Measurements from ENCODE around the gene LRRIQ3. TPM values are rescaled to one million over a fixed set of nuclear protein-coding genes. Genes with fewer than 3 reads are reported as not detected.

The LRRIQ3 gene
- total RNA-seq, 2 donors from 2014 or later, result 0.26 TPM; not detected in 1

DNA sequence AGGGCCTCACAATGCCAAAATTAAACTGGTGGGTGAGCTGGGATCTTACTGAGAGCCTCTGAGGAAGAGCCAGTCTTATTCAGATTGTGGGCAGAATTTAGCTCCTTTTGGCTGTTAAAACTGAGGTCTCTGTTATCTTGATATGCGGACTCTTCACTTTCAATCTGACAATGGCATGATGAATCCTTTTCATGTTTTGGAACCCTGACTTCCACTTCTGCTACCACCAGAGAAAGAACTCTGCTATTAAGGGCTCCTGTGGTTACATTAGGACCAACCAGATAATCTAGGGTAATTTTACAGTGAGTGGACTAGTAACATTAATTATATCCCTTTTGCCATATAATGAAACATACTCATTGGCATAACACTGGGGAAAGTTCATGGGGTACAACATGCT, 219.0 kb downstream of the LRRIQ3 start:
- 76 to 88% methylated on average over 1 of the region's 1 CpG for WGBS, 2 donors
- Histone ChIP-seq H3K4me3 (no peak overlapping the region), H3K36me3 (replicated peaks in 1 of 2; ENCODE audit: insufficient read depth in 1 of 2, low read depth in 2 of 2) (no peaks in the 10 kb centered on the region), H3K4me1 (no peaks in the 10 kb centered on the region), H3K9me3 (no peaks in the 10 kb centered on the region), H3K27me3 (no peaks in the 10 kb centered on the region), H3K27ac (no peak overlapping the region)
- no peak for DNase-seq
- intact Hi-C loops (cut with DNase I), result no loop called here
- no peak for ATAC-seq
- TF ChIP-seq, protein P1, sequence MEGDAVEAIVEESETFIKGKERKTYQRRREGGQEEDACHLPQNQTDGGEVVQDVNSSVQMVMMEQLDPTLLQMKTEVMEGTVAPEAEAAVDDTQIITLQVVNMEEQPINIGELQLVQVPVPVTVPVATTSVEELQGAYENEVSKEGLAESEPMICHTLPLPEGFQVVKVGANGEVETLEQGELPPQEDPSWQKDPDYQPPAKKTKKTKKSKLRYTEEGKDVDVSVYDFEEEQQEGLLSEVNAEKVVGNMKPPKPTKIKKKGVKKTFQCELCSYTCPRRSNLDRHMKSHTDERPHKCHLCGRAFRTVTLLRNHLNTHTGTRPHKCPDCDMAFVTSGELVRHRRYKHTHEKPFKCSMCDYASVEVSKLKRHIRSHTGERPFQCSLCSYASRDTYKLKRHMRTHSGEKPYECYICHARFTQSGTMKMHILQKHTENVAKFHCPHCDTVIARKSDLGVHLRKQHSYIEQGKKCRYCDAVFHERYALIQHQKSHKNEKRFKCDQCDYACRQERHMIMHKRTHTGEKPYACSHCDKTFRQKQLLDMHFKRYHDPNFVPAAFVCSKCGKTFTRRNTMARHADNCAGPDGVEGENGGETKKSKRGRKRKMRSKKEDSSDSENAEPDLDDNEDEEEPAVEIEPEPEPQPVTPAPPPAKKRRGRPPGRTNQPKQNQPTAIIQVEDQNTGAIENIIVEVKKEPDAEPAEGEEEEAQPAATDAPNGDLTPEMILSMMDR (IDR thresholded peaks at IDR 0.05), result no peak
- no peak for TF ChIP-seq POLR2A (IDR thresholded peaks at IDR 0.05)

Other genes starting within 250 kb of the LRRIQ3 start
- 10 to 100 TPM in 1 of 2 donors, 1 to 10 TPM in 1; 8.9 to 15.8 TPM for gene FPGT, start 66 bp upstream of the LRRIQ3 start, total RNA-seq
- gene TNNI3K, start 37.2 kb upstream of the LRRIQ3 start, total RNA-seq, result 10 to 100 TPM in 1 of 2 donors, not detected in 1; 11.5 TPM